Measurements from ENCODE around the gene UGT1A8. TPM values are rescaled to one million over a fixed set of nuclear protein-coding genes. Genes with fewer than 3 reads are reported as not detected.

The UGT1A8 gene
- total RNA-seq, 4 donors from 2014 or later = 1.1 to 15.1 (median 9.4) TPM

GRCh38 chr2:233706720-233707119 is 89.3 kb downstream of the UGT1A8 start:
- no peaks in the 10 kb centered on the region for H3K9me3 ChIP-seq
- TF ChIP-seq EP300 (IDR thresholded peaks at IDR 0.05; ENCODE audit: low read depth) = no peak
- TF ChIP-seq POLR2AphosphoS5 (IDR thresholded peaks at IDR 0.05) = no peak
- TF ChIP-seq CTCF (IDR thresholded peaks at IDR 0.05) = no peak
- TF ChIP-seq POLR2A (IDR thresholded peaks at IDR 0.05) = no peak
- in situ Hi-C loops (cut with MboI; ENCODE audit: low pct_ligation_motif_present in 1 of 4, low pct_unique_long_range_greater_than_20kb in 1 of 4, low sequenced_read_pairs in 3 of 4) (loop anchor here in 1 of 4 donors (25.0 kb wide), 1 partner anchor 244 kb away; no protein-coding TSS in a partner anchor), intact Hi-C loops (cut with DNase I; ENCODE audit: low total_unique reads) (no loop called here)
- peaks cover 0 to 8% (median 4%) of the 10 kb centered on the region in 4 donors for H3K4me1 ChIP-seq
- 39 to 40% methylated on average over 1 of the region's 1 CpG for WGBS, 2 donors (ENCODE audit: low coverage in 1 of 2)
- H3K27me3 ChIP-seq = no peaks in the 10 kb centered on the region
- no peak for DNase-seq
- no peak overlapping the region for H3K4me3 ChIP-seq
- no peaks in the 10 kb centered on the region for H3K36me3 ChIP-seq
- H3K27ac ChIP-seq = no peak overlapping the region

GRCh38 chr2:233707940-233708644 is 90.7 kb downstream of the UGT1A8 start:
- no peaks in the 10 kb centered on the region for H3K27me3 ChIP-seq
- in situ Hi-C loops (cut with MboI; ENCODE audit: low pct_ligation_motif_present in 1 of 4, low pct_unique_long_range_greater_than_20kb in 1 of 4, low sequenced_read_pairs in 3 of 4) (loop anchor here in 1 of 4 donors (25.0 kb wide), 1 partner anchor 246 kb away; no protein-coding TSS in a partner anchor), intact Hi-C loops (cut with DNase I; ENCODE audit: low total_unique reads) (no loop called here)
- DNase-seq = no peak
- no peak overlapping the region for H3K27ac ChIP-seq
- no peak for TF ChIP-seq POLR2AphosphoS5 (IDR thresholded peaks at IDR 0.05)
- no peak for TF ChIP-seq POLR2A (IDR thresholded peaks at IDR 0.05)
- no peak for TF ChIP-seq CTCF (IDR thresholded peaks at IDR 0.05)
- TF ChIP-seq EP300 (IDR thresholded peaks at IDR 0.05; ENCODE audit: low read depth) = no peak
- no peak overlapping the region for H3K4me3 ChIP-seq
- peaks cover 0 to 8% (median 4%) of the 10 kb centered on the region in 4 donors for H3K4me1 ChIP-seq
- H3K36me3 ChIP-seq = no peaks in the 10 kb centered on the region
- H3K9me3 ChIP-seq = no peaks in the 10 kb centered on the region
- WGBS, 2 donors (ENCODE audit: low coverage in 1 of 2) = 73 to 74% methylated on average over 8 to 10 of the region's 10 CpGs

- in situ Hi-C loops (cut with MboI; ENCODE audit: low pct_ligation_motif_present in 1 of 4, low pct_unique_long_range_greater_than_20kb in 1 of 4, low sequenced_read_pairs in 3 of 4) = loop anchor here in 1 of 4 donors (25.0 kb wide), 1 partner anchor 247 kb away; no protein-coding TSS in a partner anchor
- H3K36me3 ChIP-seq = no peaks in the 10 kb centered on the region
- no peaks in the 10 kb centered on the region for H3K9me3 ChIP-seq
- H3K4me1 ChIP-seq = peaks cover 0 to 8% (median 4%) of the 10 kb centered on the region in 4 donors
- H3K27me3 ChIP-seq = no peaks in the 10 kb centered on the region
- DNase-seq = no peak
- WGBS, 2 donors (ENCODE audit: low coverage in 1 of 2) = 83 to 94% methylated on average over 4 to 5 of the region's 5 CpGs
- H3K27ac ChIP-seq = no peak overlapping the region
- intact Hi-C loops (cut with DNase I; ENCODE audit: low total_unique reads) = no loop called here
- TF ChIP-seq POLR2A (IDR thresholded peaks at IDR 0.05) = no peak
- TF ChIP-seq POLR2AphosphoS5 (IDR thresholded peaks at IDR 0.05) = no peak
- TF ChIP-seq EP300 (IDR thresholded peaks at IDR 0.05; ENCODE audit: low read depth) = no peak
- TF ChIP-seq CTCF (IDR thresholded peaks at IDR 0.05) = no peak
- H3K4me3 ChIP-seq = no peak overlapping the region
Measured at GRCh38 chr2:233708942-233709341, 91.5 kb downstream of the UGT1A8 start.

- in situ Hi-C loops (cut with MboI; ENCODE audit: low pct_ligation_motif_present in 1 of 4, low pct_unique_long_range_greater_than_20kb in 1 of 4, low sequenced_read_pairs in 3 of 4) = loop anchor here in 1 of 4 donors (25.0 kb wide), 1 partner anchor 249 kb away; no protein-coding TSS in a partner anchor
Measured at GRCh38 chr2:233711312-233712008, 94.0 kb downstream of the UGT1A8 start.

More at GRCh38 chr2:233711312-233712008, 94.0 kb downstream of the UGT1A8 start:
- no peaks in the 10 kb centered on the region for H3K27me3 ChIP-seq
- peak; percentile 87 for DNase-seq
- peaks cover 0 to 4% (median 1%) of the 10 kb centered on the region in 4 donors for H3K4me1 ChIP-seq
- H3K36me3 ChIP-seq = no peaks in the 10 kb centered on the region
- no peaks in the 10 kb centered on the region for H3K9me3 ChIP-seq
- no peak overlapping the region for H3K27ac ChIP-seq
- intact Hi-C loops (cut with DNase I; ENCODE audit: low total_unique reads) = no loop called here
- WGBS, 2 donors (ENCODE audit: low coverage in 1 of 2) = 0 to 40% methylated on average over 1 to 11 of the region's 11 CpGs
- no peak for TF ChIP-seq POLR2AphosphoS5 (IDR thresholded peaks at IDR 0.05)
- peak; percentile 79 to 88 (median 84) for TF ChIP-seq CTCF (IDR thresholded peaks at IDR 0.05)
- no peak overlapping the region for H3K4me3 ChIP-seq
